Fibroblast of gingiva (primary cell): ENCODE results near the gene ADORA2A.

ENCODE experiments used
- DNase-seq: peaks from one replicate; pipeline ENCODE4 v3.0.0-alpha.2; 2011; ENCODE audit warnings: low read depth

ADORA2A gene

GRCh38 chr22:24403346-24403745 lies 24.1 kb upstream of the ADORA2A start:
- DNase-seq, result no peak

- DNase-seq, result no peak
Measured at GRCh38 chr22:24404561-24405275, 22.7 kb upstream of the ADORA2A start.

DNA sequence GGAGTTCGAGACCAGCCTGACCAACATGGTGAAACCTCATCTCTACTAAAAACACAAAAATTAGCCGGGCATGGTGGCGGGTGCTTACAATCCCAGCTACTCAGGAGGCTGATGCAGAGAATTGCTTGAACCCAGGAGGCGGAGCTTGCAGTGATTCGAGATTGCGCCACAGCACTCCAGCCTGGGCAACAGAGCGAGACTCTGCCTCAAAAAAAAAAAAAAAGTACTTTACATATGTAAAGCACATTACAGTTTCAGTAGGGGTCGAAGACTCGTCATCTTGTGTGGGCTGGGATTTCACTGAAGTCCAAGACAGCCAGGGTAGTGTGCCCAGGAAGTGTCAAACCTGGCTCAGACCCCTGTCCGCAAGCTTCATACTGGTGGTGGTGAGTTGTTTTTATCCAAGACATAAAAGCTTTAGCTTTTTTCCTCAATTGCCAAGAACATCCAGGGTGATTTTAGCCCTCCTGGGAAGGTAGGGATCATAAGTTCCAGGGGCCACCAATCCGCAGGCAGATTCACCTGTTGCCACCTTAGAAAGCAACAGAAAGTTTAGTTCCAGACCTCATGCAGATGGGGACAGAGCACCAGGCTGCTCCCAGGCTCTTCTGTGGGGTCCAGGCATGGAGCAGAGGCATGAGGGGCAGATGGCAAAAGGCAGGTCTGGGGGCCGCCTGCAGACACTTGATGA lies 21.6 kb upstream of the ADORA2A start:
- DNase-seq, result no peak

- DNase-seq, result no peak
Measured at GRCh38 chr22:24406322-24407277, 20.8 kb upstream of the ADORA2A start.

GRCh38 chr22:24407278-24407665 lies 20.1 kb upstream of the ADORA2A start:
- DNase-seq, result no peak

GRCh38 chr22:24407884-24408283 lies 19.5 kb upstream of the ADORA2A start:
- DNase-seq, result no peak

- DNase-seq, result no peak
Measured at GRCh38 chr22:24408630-24409029, 18.8 kb upstream of the ADORA2A start.

DNA sequence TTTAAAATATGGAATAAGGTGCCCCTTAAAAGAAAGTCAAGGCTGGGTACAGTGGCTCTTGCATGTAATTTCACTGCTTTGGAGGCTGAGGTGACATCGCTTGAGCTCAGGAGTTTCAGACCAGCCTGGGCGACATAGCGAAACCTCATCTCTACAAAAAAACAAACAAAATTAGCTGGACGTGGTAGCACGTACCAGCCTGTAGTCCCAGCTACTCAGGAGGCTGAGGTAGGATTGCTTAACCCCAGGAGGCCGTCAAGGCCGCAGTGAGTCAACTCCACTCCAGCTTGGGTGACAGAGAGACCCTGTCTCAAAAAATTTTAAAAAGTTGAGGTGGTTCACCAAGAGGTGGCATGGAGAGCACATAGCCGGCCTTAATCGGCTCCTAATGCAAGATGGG lies 17.7 kb upstream of the ADORA2A start:
- DNase-seq, result no peak

GRCh38 chr22:24410110-24410856 lies 17.1 kb upstream of the ADORA2A start:
- DNase-seq, result peak; percentile 17

DNA sequence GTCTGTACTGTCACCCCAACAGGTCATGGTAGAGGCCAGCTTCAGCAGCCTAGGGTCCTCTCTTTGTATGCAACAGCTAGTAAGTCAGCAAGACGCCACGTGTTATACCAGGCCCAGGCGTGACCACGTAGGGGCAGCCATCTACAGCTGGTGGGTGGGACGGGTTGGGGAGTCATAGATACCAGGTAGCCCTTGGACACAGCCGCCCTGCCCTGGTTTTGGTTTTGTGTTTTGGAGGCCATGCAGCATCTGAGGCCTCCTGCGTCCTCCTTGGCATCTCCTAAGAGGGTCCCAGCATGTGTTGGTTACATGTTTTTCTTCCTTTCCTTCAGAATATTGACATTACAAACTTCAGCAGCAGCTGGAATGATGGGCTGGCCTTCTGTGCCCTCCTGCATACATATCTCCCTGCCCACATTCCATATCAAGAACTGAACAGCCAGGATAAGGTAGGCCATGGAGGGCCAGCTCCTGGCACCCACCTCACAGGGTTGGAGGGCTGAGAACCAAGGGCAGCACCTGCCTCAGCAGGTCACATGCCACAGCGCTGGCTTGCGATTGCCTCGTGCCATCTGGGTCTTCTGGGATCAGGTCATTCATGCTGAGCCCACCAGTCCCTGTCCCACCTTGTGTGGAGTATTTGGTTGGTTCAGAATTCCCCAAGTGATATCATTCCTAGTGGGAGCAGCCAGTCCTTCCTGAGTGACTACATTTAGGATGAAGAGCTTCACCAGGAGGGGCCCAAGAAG lies 16.0 kb upstream of the ADORA2A start:
- no peak for DNase-seq

DNA sequence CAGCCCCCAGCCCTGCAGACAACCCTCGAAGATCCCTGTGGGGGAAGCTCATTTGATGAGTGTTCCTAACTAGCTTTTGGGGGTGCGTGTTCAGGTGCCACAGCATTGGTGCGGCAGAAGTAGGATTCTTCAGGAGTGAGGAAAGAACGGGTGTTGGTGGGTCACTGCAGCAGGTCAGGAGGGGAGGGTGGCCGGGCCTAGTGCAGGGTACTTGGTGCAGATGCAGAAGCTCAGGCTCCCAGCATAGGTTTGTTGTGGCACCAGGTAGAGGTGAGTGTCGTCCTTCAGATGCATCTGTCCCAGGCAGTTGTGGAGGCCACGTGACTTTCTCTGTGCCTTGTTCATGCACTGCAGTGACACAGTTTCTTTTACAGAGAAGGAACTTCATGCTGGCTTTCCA lies 15.1 kb upstream of the ADORA2A start:
- no peak for DNase-seq

DNA sequence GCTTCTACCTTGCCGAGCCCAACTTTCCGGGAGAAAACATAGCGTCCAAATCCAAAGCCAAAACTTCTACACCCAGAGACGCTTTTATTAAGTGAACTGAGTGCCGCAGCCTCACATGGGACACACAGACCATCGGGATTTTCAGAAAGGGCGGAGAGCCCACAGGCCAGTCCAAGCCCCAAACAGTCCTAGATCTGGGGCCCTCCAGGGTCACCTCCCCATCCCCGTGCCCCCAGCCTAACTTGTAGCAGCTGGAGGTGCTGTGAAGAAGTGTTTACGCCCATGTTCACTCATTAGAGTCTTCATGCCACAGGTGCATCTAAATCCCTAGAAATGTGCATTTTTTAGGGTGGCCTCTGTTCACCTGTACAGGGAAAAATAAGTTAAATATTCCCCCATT lies 14.1 kb upstream of the ADORA2A start:
- no peak for DNase-seq

DNA sequence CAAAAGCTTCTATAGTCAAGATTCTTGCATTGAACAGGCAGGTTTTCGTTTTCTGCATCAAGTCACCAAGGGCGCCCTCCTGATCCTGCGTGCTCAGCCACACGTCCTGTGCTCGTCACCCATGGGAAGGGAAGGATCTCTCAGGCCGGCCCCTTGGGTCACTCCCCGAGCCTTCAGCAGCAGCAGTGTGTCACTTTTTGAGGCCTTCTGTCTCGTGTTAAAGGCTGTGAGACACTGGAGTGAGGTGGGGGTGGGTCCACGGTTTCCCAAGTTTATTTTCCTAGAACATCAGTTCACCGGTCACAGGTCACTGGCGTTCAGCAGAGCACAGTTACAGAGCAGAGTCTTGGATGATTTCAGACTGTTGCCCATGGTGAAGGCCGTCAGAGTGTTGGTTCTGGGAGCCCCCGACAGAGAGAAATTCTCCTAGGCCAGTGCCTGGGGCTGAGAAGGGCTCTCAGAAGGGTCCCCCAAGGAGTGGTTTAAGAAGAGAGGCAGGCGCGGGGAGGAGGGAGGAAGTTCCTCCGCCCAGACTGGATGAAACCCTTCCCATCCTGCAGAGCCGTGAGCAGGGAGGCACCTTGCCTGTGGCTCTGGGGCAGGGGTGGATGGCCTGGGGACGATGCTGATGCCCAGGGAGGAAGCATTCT lies 13.5 kb upstream of the ADORA2A start:
- no peak for DNase-seq

DNA sequence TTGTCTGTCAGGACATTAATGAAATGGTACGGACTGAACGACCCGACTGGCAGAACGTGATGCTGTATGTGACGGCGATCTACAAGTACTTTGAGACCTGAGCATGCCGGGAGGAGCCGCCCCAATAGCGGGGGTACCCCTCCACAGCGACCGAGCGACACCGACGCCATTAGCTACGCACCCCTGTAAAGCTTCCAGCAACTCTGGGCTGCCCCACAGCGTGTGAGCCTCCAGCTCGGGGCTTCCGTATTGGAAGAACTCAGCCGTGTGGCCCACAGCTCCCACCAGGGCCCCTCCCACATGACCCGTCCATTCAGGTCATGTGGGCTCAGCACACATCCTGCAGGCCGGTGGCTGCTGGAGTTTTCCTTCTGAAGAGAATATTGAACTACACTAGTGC lies 12.9 kb upstream of the ADORA2A start:
- no peak for DNase-seq

DNA sequence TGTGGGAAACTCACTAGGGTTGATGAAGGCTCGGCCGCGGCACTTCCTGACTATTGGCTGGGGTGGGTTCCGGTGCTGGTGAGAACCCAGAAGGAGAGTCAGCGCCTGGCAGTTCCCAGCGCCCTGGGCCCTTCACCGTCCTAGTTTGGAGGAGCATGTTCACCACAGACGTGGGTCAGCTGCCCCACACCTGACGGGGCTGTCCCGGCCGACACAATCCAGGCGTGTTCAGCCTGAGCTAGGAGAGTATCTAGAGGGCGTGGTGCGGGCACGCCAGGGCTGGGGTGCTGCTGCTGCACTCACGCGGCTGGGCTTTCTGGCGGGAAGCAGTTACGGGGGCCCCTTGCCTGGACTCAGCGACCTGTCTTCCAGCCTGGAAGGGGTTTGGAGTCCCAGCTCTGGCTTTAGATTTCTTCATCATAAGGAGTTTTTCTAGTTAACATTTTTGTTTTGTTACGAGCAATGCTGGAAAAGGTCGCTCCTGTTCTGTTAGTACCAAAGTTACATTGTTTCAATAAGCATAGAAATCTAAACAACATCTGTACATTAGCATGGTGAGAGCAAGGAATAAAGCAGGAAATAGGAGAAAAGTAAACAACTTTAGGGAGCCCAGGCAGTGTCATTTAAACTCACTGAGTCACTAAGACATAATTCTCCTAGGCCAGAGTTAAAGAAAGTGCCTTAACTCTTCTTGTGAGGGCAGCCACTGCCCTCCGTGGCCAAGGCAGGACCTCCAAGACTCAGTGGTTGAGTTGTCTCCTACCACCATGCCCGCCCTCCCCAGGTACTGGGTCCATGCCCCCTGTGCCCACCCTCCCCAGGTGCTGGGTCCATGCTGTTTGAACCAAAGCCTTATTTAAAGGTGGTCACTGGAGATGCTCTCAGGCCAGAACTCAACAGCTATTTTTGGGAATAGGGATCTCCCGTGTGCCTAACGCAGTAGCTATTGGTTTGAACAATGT lies 12.1 kb upstream of the ADORA2A start:
- peak; percentile 27 for DNase-seq

- DNase-seq, result peak; percentile 54
Measured at GRCh38 chr22:24416095-24416494, 11.3 kb upstream of the ADORA2A start.

- no peak for DNase-seq
Measured at GRCh38 chr22:24416611-24417010, 10.8 kb upstream of the ADORA2A start.

GRCh38 chr22:24417200-24417599 lies 10.2 kb upstream of the ADORA2A start:
- no peak for DNase-seq

GRCh38 chr22:24417901-24418641 lies 9.3 kb upstream of the ADORA2A start:
- DNase-seq, result peak; percentile 40
